Kidney (tissue), 14 donors: ENCODE data around the gene CD248. TPM values are rescaled to one million over a fixed set of nuclear protein-coding genes. Genes with fewer than 3 reads are reported as not detected.

Experiments
- DNase-seq, 5 donors: peaks; one replicate each; pipeline ENCODE4 v3.0.0-alpha.2; 2013 to 2020
- FAIRE-seq: peaks from 2 replicates; lab custom pipeline; 2012; peaks lifted over from hg19 to GRCh38; lab: Jason Lieb, UNC
- H3K27ac ChIP-seq, 2 donors: one replicate each; pipeline ENCODE4 v1.7.0; 2013; ENCODE audit warnings: low read depth in 2 of 2, low read length in 2 of 2, inconsistent platforms in 1 of 2
- H3K27me3 ChIP-seq: one replicate; pipeline ENCODE4 v1.7.1; 2013; ENCODE audit warnings: low read length, inconsistent platforms; ENCODE audit not compliant: control insufficient read depth, insufficient read depth
- H3K36me3 ChIP-seq, 3 donors: one replicate each; pipeline versions ENCODE4 v1.7.0 to v1.7.1; 2013; ENCODE audit warnings: low read length in 3 of 3, control low read depth in 1 of 3, inconsistent platforms in 1 of 3; ENCODE audit not compliant: insufficient read depth in 3 of 3, control insufficient read depth in 2 of 3
- H3K4me1 ChIP-seq, 3 donors: one replicate each; pipeline versions ENCODE4 v1.7.0 to v1.7.1; 2013; ENCODE audit warnings: low read length in 3 of 3, inconsistent platforms in 1 of 3, low read depth in 1 of 3; ENCODE audit not compliant: control insufficient read depth in 2 of 3, insufficient read depth in 2 of 3
- H3K4me3 ChIP-seq, 3 donors: one replicate each; pipeline versions ENCODE4 v1.7.0 to v1.8.1; 2013; ENCODE audit warnings: low read length in 3 of 3, control low read depth in 1 of 3, inconsistent platforms in 1 of 3
- H3K9ac ChIP-seq, 3 donors: one replicate each; pipeline versions ENCODE4 v1.7.0 to v1.7.1; 2013; ENCODE audit warnings: low read length in 3 of 3, control low read depth in 1 of 3, inconsistent platforms in 1 of 3
- H3K9me3 ChIP-seq, 3 donors: one replicate each; pipeline versions ENCODE4 v1.7.0 to v1.7.1; 2013; ENCODE audit warnings: low read length in 3 of 3, control low read depth in 1 of 3, inconsistent platforms in 1 of 3; ENCODE audit not compliant: control insufficient read depth in 2 of 3, insufficient read depth in 1 of 3
- intact Hi-C: fragments of 100-400 bp; cut with DNase I; formaldehyde crosslinking; loops from one replicate; pipeline ENCODE4 v1.11.1; 2022
- polyA plus RNA-seq: library from polyadenylated mRNA; stranded (reverse); fragments of 350-450 nt; fragmentation: Illumina TruSeq; extraction: RNeasy Lipid Tissue Mini Kit (QIAGEN cat#74804); gene quantifications from one replicate; pipeline ENCODE4 v1.2.3, GENCODE V29; 2014; ENCODE audit warnings: low read depth, low replicate concordance; ENCODE audit not compliant: insufficient read depth
- total RNA-seq: library from RNA; stranded (reverse); fragmentation: NEBNext Ultra II Directional; extraction: Animal tissue kit (Norgen Biotek cat#: 25700); gene quantifications from one replicate; pipeline ENCODE4 v1.2.1, GENCODE V29; 2021
- TF ChIP-seq, protein P1 (sequence below): IDR thresholded peaks from 3 replicates; pipeline ENCODE4 v1.5.1; 2012; ENCODE audit warnings: mild to moderate bottlenecking, moderate library complexity, borderline replicate concordance; ENCODE audit not compliant: insufficient read depth; ENCODE audit errors: extremely low read depth
- donor health status: control.
- donor health status: control.
- donor health status: control.
- donor health status: control.
- donor health status: control.
- donor health status: DM: yes; HTN: yes; CAD: no.
- donor health status: Normal renal cell carcinoma (clear cell type).

CD248 gene
- total and polyA plus RNA-seq, 2 donors from 2014 or later: 14.8 to 22.9 TPM

DNA sequence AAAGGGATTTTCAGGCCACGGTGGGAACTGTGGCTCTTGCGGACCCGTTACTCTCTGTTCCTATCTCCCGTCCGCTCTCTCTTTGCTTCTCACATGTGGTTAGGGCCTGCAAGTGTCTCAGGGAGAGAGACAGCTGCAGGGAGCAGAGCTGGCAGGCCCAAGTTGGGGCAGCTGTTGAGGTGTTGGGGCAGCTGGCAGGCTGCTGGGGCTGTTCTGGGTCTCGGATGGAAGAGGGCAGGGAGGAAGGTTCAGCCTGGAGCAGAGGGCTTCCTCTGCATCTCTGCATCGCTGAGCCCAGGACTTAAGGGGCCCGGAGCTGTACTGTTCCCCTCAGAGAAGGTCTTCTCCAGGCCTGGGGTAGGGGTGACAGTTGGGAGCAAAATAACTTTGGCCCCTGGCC, 41.4 kb downstream of the CD248 start:
- FAIRE-seq (no peak), DNase-seq (peak in 1 of 5 donors; percentile 64)
- intact Hi-C loops: loop anchor here (10.0 kb wide), 1 partner anchor 51 kb away; no protein-coding TSS in a partner anchor
- no peak overlapping the region for H3K9ac ChIP-seq
- no peaks in the 10 kb centered on the region for H3K27me3 ChIP-seq
- H3K36me3 ChIP-seq: peaks cover 15 to 31% (median 24%) of the 10 kb centered on the region in 3 donors
- H3K4me3 ChIP-seq: no peak overlapping the region
- H3K27ac ChIP-seq: no peak overlapping the region
- H3K9me3 ChIP-seq: no peaks in the 10 kb centered on the region
- peaks cover 0 to 2% (median 0%) of the 10 kb centered on the region in 3 donors for H3K4me1 ChIP-seq
- TF ChIP-seq, protein P1, sequence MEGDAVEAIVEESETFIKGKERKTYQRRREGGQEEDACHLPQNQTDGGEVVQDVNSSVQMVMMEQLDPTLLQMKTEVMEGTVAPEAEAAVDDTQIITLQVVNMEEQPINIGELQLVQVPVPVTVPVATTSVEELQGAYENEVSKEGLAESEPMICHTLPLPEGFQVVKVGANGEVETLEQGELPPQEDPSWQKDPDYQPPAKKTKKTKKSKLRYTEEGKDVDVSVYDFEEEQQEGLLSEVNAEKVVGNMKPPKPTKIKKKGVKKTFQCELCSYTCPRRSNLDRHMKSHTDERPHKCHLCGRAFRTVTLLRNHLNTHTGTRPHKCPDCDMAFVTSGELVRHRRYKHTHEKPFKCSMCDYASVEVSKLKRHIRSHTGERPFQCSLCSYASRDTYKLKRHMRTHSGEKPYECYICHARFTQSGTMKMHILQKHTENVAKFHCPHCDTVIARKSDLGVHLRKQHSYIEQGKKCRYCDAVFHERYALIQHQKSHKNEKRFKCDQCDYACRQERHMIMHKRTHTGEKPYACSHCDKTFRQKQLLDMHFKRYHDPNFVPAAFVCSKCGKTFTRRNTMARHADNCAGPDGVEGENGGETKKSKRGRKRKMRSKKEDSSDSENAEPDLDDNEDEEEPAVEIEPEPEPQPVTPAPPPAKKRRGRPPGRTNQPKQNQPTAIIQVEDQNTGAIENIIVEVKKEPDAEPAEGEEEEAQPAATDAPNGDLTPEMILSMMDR: no peak

DNA sequence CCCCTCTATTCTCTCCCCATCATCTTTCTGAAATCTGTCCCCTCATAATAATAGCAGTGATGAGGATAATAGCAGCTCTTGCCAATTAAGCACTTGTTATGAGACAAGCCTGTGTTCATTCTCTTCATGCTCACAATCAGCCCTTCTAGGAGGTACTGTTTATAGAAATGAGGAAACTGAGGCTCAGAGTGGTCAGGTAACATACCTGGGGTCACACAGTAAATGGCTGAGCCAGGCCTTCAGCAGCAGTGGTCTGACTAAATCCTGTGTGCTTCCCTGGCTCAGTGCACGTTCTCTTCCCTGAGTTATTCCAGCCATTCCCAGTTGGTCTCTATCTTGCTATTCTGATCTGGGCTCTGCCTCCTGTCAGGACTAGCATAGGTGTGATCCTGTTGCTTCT, 42.6 kb downstream of the CD248 start:
- DNase-seq: no peak
- TF ChIP-seq, protein P1: no peak
- Histone ChIP-seq H3K9me3 (no peaks in the 10 kb centered on the region), H3K9ac (no peak overlapping the region), H3K27ac (no peak overlapping the region), H3K4me3 (no peak overlapping the region), H3K36me3 (peaks cover 15 to 31% (median 24%) of the 10 kb centered on the region in 3 donors), H3K27me3 (no peaks in the 10 kb centered on the region), H3K4me1 (peaks cover 0 to 9% (median 6%) of the 10 kb centered on the region in 3 donors)
- intact Hi-C loops: loop anchor here (10.0 kb wide), 1 partner anchor 49 kb away; no protein-coding TSS in a partner anchor
- FAIRE-seq: no peak

DNA sequence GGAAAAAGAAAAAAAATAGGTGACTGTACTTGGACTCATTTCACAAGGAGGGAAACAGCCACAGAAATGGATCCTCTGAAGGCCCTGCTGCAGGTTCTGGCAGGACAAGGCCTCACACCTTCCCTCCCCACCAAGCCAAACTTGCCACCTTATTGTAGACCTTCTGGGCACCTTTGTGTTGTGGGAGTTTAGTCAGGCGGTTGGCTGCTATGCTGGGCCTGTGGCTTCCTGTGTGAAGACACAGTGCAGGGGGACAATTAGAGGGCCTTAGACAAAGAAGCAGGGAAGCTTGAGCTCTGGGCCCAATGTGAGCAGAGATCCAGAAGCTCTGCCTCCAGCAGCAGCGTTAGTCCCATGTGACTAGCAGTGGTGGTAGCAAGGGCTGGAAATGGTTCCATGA, 44.2 kb downstream of the CD248 start:
- intact Hi-C loops: loop anchor here (10.0 kb wide), 1 partner anchor 48 kb away; no protein-coding TSS in a partner anchor
- Histone ChIP-seq H3K27ac (no peak overlapping the region), H3K9me3 (no peaks in the 10 kb centered on the region), H3K36me3 (peaks cover 15 to 31% (median 24%) of the 10 kb centered on the region in 3 donors), H3K27me3 (no peaks in the 10 kb centered on the region), H3K9ac (no peak overlapping the region), H3K4me1 (peaks cover 0 to 8% (median 6%) of the 10 kb centered on the region in 3 donors), H3K4me3 (no peak overlapping the region)
- TF ChIP-seq, protein P1: no peak
- FAIRE-seq: no peak
- DNase-seq: no peak
